HG02981 (cell line): Measurements from ENCODE around the gene TF.
"Not testable (repeated sequence)": the region's sequence is repeated elsewhere in the genome, so short reads cannot be mapped to it uniquely, and the experiment has no call there.

Experiments
- ATAC-seq: cut with Tn5 transposase; IDR thresholded peaks from one replicate; pipeline ENCODE4 v1.9.1; 2021; ENCODE audit warnings: mild to moderate bottlenecking, moderate library complexity; ENCODE audit not compliant: unreplicated experiment

TF gene

GRCh38 chr3:133763797-133764683, 17.8 kb downstream of the TF start:
- no peak for ATAC-seq

GRCh38 chr3:133765256-133765655, 19.1 kb downstream of the TF start:
- ATAC-seq = no peak

GRCh38 chr3:133767607-133768006, 21.4 kb downstream of the TF start:
- no peak for ATAC-seq

- ATAC-seq = no peak
Measured at GRCh38 chr3:133769536-133769935, 23.3 kb downstream of the TF start.

- ATAC-seq = no peak
Measured at GRCh38 chr3:133773732-133774131, 27.5 kb downstream of the TF start.

- no peak for ATAC-seq
Measured at GRCh38 chr3:133775309-133775708, 29.1 kb downstream of the TF start.

- ATAC-seq = no peak
Measured at GRCh38 chr3:133775835-133776234, 29.6 kb downstream of the TF start.

GRCh38 chr3:133776794-133777438, 30.7 kb downstream of the TF start:
- no peak for ATAC-seq

- ATAC-seq = no peak
Measured at GRCh38 chr3:133777807-133778568, 31.8 kb downstream of the TF start.

GRCh38 chr3:133779626-133780203, 33.5 kb downstream of the TF start:
- no peak for ATAC-seq

GRCh38 chr3:133780756-133781155, 34.6 kb downstream of the TF start:
- ATAC-seq = not testable (repeated sequence)

- ATAC-seq = no peak
Measured at GRCh38 chr3:133781570-133781969, 35.4 kb downstream of the TF start.

GRCh38 chr3:133782454-133782853, 36.3 kb downstream of the TF start:
- no peak for ATAC-seq

GRCh38 chr3:133783762-133784161, 37.6 kb downstream of the TF start:
- no peak for ATAC-seq

- no peak for ATAC-seq
Measured at GRCh38 chr3:133788024-133788423, 41.8 kb downstream of the TF start.

GRCh38 chr3:133792171-133792763, 46.1 kb downstream of the TF start:
- no peak for ATAC-seq

GRCh38 chr3:133797396-133798105, 51.4 kb downstream of the TF start:
- ATAC-seq = no peak

GRCh38 chr3:133799794-133800585, 53.8 kb downstream of the TF start:
- no peak for ATAC-seq

- ATAC-seq = no peak
Measured at GRCh38 chr3:133803469-133803868, 57.3 kb downstream of the TF start.
